Pancreas (tissue), 10 donors: ENCODE results near the gene HSD17B14. TPM values are rescaled to one million over a fixed set of nuclear protein-coding genes. Genes with fewer than 3 reads are reported as not detected.

Experiments used
- ATAC-seq, 4 donors: fragments of 200-7000 bp; cut with Tn5 transposase; one replicate each; pipeline versions ENCODE4 v1.8.0 to v1.9.1; 2020; ENCODE audit warnings: mild to moderate bottlenecking in 4 of 4, moderate library complexity in 4 of 4
- DNase-seq, 6 donors: peaks; one replicate each; pipeline ENCODE4 v3.0.0-alpha.2; 2020
- FAIRE-seq: peaks from 2 replicates; lab custom pipeline; 2012; peaks lifted over from hg19 to GRCh38; lab: Jason Lieb, UNC
- H3K27ac ChIP-seq, 4 donors: fragments of 200-600 bp; sonication (generic); 1 replicate in 3 of 4; 2 replicates in 1 of 4; pipeline versions ENCODE4 v1.5.0 to v1.8.0; 2020
- H3K27me3 ChIP-seq, 4 donors: fragments of 200-600 bp; one replicate each; pipeline ENCODE4 v1.8.0; 2021
- H3K36me3 ChIP-seq, 3 donors: fragments of 200-600 bp; sonication (generic) in 1 of 3; one replicate each; pipeline versions ENCODE4 v1.5.0 to v1.8.0; 2020 to 2021
- H3K4me1 ChIP-seq, 3 donors: fragments of 200-600 bp; one replicate each; pipeline ENCODE4 v1.8.0; 2021
- H3K4me3 ChIP-seq, 4 donors: fragments of 200-600 bp; sonication (generic) in 2 of 4; one replicate each; pipeline versions ENCODE4 v1.5.0 to v1.8.0; 2020 to 2021
- H3K9me3 ChIP-seq, 4 donors: fragments of 200-600 bp; one replicate each; pipeline ENCODE4 v1.8.0; 2021
- CTCF ChIP-seq, 4 donors: fragments of 200-600 bp; sonication (generic) in 3 of 4; IDR thresholded peaks; one replicate each; pipeline versions ENCODE4 v1.5.0 to v1.8.0; 2021; ENCODE audit warnings: antibody characterized with exemption in 4 of 4
- WGBS, 2 donors: extraction: QIAGEN DNeasy Blood & Tissue Kit; methylation state at CpG; one replicate each; pipeline ENCODE4 v1.1.7; 2013; 5-methylcytosine and 5-hydroxymethylcytosine counted together
- intact Hi-C, 3 donors: fragments of 100-400 bp; cut with DNase I; formaldehyde crosslinking; loops; one replicate each; pipeline versions ENCODE4 v1.11.1 to v1.14.2; 2022
- polyA plus RNA-seq, 2 donors: library from polyadenylated mRNA; stranded (reverse); fragments of 200-250 nt; gene quantifications; one replicate each; pipeline ENCODE4 v1.2.3, GENCODE V29; 2013
- total RNA-seq, 6 donors: library from RNA; stranded (reverse); fragmentation: NEBNext Ultra II Directional in 4 of 6; extraction: Animal tissue kit (Norgen Biotek cat#: 25700) in 4 of 6; gene quantifications; one replicate each; pipeline versions ENCODE4 v1.2.1 to v1.2.4, GENCODE V29; 2021 to 2023
- donor health status: healthy with polysubstance abuse.
- donor health status: DM: no; HTN: no; CAD: no; lungs with moderate emphysema.
- donor health status: DM: no; HTN: no; CAD: no.
- donor health status: control.
- donor health status: control.
- donor health status: Bipolar disorder and iron deficiency.
- donor health status: DM: yes; HTN: yes; CAD: no.
- donor health status: DM: no; HTN: no; CAD: no.
- donor health status: DM: no; HTN: no; CAD: no.
- donor health status: DM: yes; HTN: yes; CAD: no.

The HSD17B14 gene
- total and polyA plus RNA-seq, 8 donors = 0.69 to 25.4 (median 2.8) TPM

GRCh38 chr19:48841047-48841446, 4.8 kb upstream of the HSD17B14 start:
- DNase-seq (peak in 1 of 6 donors; percentile 54), FAIRE-seq (no peak), ATAC-seq (no peak)
- intact Hi-C loops = loop anchor here in 2 of 3 donors (10.0 kb wide), 2 partner anchors 46 to 196 kb away; partner anchors contain the start of gene CA11 (in 1 of the 2)
- Histone ChIP-seq H3K27ac (no peak overlapping the region), H3K9me3 (no peaks in the 10 kb centered on the region), H3K27me3 (no peaks in the 10 kb centered on the region), H3K4me3 (no peak overlapping the region), H3K36me3 (no peaks in the 10 kb centered on the region), H3K4me1 (no peaks in the 10 kb centered on the region)
- TF ChIP-seq CTCF (IDR thresholded peaks at IDR 0.05) = no peak
- WGBS, 2 donors = 83 to 93% methylated on average over 16 of the region's 16 CpGs

DNA sequence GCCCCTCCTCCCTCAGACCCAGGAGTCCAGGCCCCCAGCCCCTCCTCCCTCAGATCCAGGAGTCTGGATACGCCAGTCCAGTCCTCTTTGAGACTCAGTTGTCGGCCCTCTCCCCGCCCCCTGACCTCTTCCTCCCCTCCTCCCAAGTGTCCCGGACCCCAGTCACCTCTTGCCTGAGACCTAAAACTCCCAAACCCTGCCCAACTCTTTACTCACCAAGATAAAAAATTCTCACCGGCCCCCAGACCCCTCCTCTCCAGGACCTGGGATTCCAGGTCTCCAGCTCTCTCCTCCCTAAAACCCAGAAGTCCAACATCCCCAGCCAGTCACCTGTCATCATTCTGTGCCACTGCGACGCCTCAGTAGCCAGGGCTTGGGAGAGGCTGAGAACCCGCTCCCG, 1.4 kb upstream of the HSD17B14 start:
- Histone ChIP-seq H3K36me3 (no peaks in the 10 kb centered on the region), H3K4me1 (no peaks in the 10 kb centered on the region), H3K9me3 (no peaks in the 10 kb centered on the region), H3K27ac (no peak overlapping the region), H3K27me3 (no peaks in the 10 kb centered on the region), H3K4me3 (no peak overlapping the region)
- intact Hi-C loops = loop anchor here in 2 of 3 donors (2.0 to 10.0 kb wide), 3 partner anchors 43 to 183 kb away; no protein-coding TSS in a partner anchor
- FAIRE-seq (no peak), DNase-seq (no peak), ATAC-seq (no peak)
- 62 to 73% methylated on average over 9 of the region's 9 CpGs for WGBS, 2 donors
- no peak for TF ChIP-seq CTCF (IDR thresholded peaks at IDR 0.05)

DNA sequence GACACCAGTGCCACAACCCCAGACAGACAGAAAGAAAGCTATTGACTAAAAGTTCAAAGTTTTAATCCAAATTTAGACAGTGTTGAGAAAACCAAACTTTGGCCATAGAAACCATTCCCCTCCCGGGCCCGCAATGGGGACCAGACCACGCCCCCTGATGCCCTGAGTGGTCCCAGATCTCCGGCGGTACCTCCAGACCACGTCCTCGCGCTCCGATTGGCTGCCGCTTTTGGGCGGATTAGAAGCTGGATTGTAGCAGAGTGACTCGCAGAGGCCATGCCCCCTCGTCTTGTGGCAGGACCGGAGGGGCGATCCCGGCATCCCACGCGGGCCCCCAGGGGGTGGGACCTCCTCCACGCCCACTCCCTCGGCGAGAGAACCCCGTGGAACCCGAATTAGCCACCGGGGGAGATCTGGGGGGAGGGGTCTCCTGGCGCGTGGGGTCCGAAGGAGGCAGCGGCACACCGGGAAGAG, 797 bp upstream of the HSD17B14 start:
- DNase-seq = peak in 4 of 6 donors; percentile 57 to 76 (median 64)
- FAIRE-seq = no peak
- Histone ChIP-seq H3K36me3 (no peaks in the 10 kb centered on the region), H3K4me3 (peak overlapping the region in 1 of 4 donors; percentile 18), H3K4me1 (no peaks in the 10 kb centered on the region), H3K9me3 (no peaks in the 10 kb centered on the region), H3K27me3 (no peaks in the 10 kb centered on the region), H3K27ac (no peak overlapping the region)
- WGBS, 2 donors = 39 to 45% methylated on average over 29 of the region's 29 CpGs
- peak in 3 of 4 donors; percentile 31 to 65 (median 54) for ATAC-seq
- intact Hi-C loops = loop anchor here in 2 of 3 donors (2.0 to 10.0 kb wide), 3 partner anchors 42 to 182 kb away; no protein-coding TSS in a partner anchor
- TF ChIP-seq CTCF (IDR thresholded peaks at IDR 0.05) = no peak

DNA sequence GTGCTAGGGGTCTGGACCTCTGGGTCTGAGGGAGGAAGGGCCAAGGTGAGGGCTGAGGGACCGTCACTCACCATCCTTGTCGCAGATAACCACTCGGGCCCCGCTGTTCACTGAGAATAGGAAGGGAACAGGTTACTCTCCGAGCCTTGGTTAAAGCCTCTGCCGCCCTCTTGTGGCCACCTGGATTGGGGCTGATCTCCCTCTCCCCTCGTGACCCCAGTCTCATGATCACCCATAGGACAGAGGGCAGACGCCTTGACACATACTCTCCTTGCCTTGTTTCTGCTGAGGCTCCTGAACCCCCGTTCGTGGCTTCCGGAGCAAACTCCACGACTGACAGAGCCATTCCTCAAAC, 580 bp downstream of the HSD17B14 start:
- peak; percentile 87 to 99 (median 94) for DNase-seq
- Histone ChIP-seq H3K9me3 (no peaks in the 10 kb centered on the region), H3K4me1 (no peaks in the 10 kb centered on the region), H3K27me3 (no peaks in the 10 kb centered on the region), H3K4me3 (peak overlapping the region in 2 of 4 donors; percentile 20 to 30), H3K36me3 (no peaks in the 10 kb centered on the region), H3K27ac (peak overlapping the region in 1 of 4 donors; percentile 48)
- TF ChIP-seq CTCF (IDR thresholded peaks at IDR 0.05) = peak; percentile 79 to 81 (median 80)
- ATAC-seq = peak; percentile 97 to 98 (median 98)
- 0 to 3% methylated on average over 12 of the region's 12 CpGs for WGBS, 2 donors
- FAIRE-seq = no peak
- intact Hi-C loops = loop anchor here in 2 of 3 donors (2.0 to 10.0 kb wide), 3 partner anchors 41 to 181 kb away; no protein-coding TSS in a partner anchor

DNA sequence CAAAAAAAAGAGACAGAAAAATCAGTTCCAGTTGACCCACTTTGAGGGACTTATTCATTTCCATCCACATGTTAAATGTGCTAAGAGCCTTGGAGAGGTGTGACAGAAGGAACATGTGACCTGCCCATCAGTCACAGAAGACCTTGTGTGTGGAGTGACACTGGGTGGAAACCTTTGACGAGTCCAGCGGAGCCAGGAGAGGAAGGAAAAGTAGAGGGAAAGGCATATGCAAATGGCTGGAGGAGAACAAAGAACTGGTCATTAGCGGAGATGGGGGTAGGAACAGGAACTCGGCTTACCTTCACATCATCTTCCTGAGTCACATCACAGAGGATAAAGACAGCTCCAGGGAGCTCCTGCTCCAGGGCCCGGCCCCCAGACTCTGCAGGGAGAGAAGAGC, 2.3 kb downstream of the HSD17B14 start:
- no peaks in the 10 kb centered on the region for H3K9me3 ChIP-seq
- WGBS, 2 donors = 81 to 82% methylated on average over 5 of the region's 5 CpGs
- no peak for TF ChIP-seq CTCF (IDR thresholded peaks at IDR 0.05)
- ATAC-seq = no peak
- FAIRE-seq = no peak
- intact Hi-C loops = loop anchor here in 1 of 3 donors (10.0 kb wide), 1 partner anchor 179 kb away; no protein-coding TSS in a partner anchor
- H3K4me3 ChIP-seq = no peak overlapping the region
- H3K4me1 ChIP-seq = no peaks in the 10 kb centered on the region
- no peak overlapping the region for H3K27ac ChIP-seq
- H3K27me3 ChIP-seq = no peaks in the 10 kb centered on the region
- DNase-seq = no peak
- H3K36me3 ChIP-seq = no peaks in the 10 kb centered on the region
